Neural progenitor cell (in vitro differentiated cells): ENCODE measurements around the gene NAP1L5. TPM values are rescaled to one million over a fixed set of nuclear protein-coding genes. Genes with fewer than 3 reads are reported as not detected.

Experiments
- DNase-seq: peaks from one replicate; pipeline ENCODE4 v3.0.0-alpha.2; 2016; ENCODE audit warnings: low spot score
- H2AFZ ChIP-seq: fragments of 200-600 bp; sonication (generic); replicated peaks from 2 replicates; pipeline ENCODE4 v1.6.1; 2016; ENCODE audit warnings: antibody characterized with exemption
- H3F3A ChIP-seq: fragments of 200-600 bp; sonication (generic); 2 replicates; pipeline ENCODE4 v1.6.1; 2016; ENCODE audit warnings: antibody characterized with exemption, low read depth
- H3K27ac ChIP-seq: fragments of 200-600 bp; sonication (generic); 2 replicates; pipeline ENCODE4 v1.5.1; 2016; ENCODE audit warnings: mild to moderate bottlenecking
- H3K27me3 ChIP-seq: fragments of 200-600 bp; sonication (generic); 2 replicates; pipeline ENCODE4 v1.6.1; 2016; ENCODE audit warnings: mild to moderate bottlenecking, moderate library complexity
- H3K36me3 ChIP-seq: fragments of 200-600 bp; sonication (generic); 2 replicates; pipeline ENCODE4 v1.5.1; 2016
- H3K4me1 ChIP-seq: fragments of 200-600 bp; sonication (generic); 2 replicates; pipeline ENCODE4 v1.6.1; 2016; ENCODE audit warnings: mixed run types
- H3K4me2 ChIP-seq: fragments of 200-600 bp; sonication (generic); 2 replicates; pipeline ENCODE4 v1.6.1; 2016
- H3K4me3 ChIP-seq: fragments of 200-600 bp; sonication (generic); 2 replicates; pipeline ENCODE4 v1.5.1; 2016
- H3K79me2 ChIP-seq: fragments of 200-600 bp; sonication (generic); 2 replicates; pipeline ENCODE4 v1.6.1; 2016; ENCODE audit warnings: low read depth
- H3K9ac ChIP-seq: fragments of 200-600 bp; sonication (generic); 2 replicates; pipeline ENCODE4 v1.6.1; 2016
- H3K9me3 ChIP-seq: fragments of 200-600 bp; sonication (generic); 2 replicates; pipeline ENCODE4 v1.5.1; 2016; ENCODE audit warnings: low read depth
- H4K20me1 ChIP-seq: fragments of 200-600 bp; sonication (generic); 2 replicates; pipeline ENCODE4 v1.6.1; 2016; ENCODE audit warnings: low read depth
- H3K27ac Mint-ChIP-seq: 3 replicates; pipeline ENCODE4 v1.8.0; 2021; ENCODE audit warnings: mixed read lengths
- H3K27me3 Mint-ChIP-seq: 2 replicates; pipeline ENCODE4 v1.8.0; 2022; ENCODE audit warnings: low read depth, mild to moderate bottlenecking, inconsistent platforms, moderate library complexity, mixed read lengths; ENCODE audit not compliant: insufficient read depth
- H3K36me3 Mint-ChIP-seq: 3 replicates; pipeline ENCODE4 v1.8.0; 2021; ENCODE audit warnings: mixed read lengths
- H3K4me1 Mint-ChIP-seq: 3 replicates; pipeline ENCODE4 v1.8.0; 2021; ENCODE audit warnings: mixed read lengths
- H3K4me3 Mint-ChIP-seq: 3 replicates; pipeline ENCODE4 v1.8.0; 2021; ENCODE audit warnings: mild to moderate bottlenecking, moderate library complexity, mixed read lengths
- H3K9me3 Mint-ChIP-seq: 3 replicates; pipeline ENCODE4 v1.8.0; 2020; ENCODE audit warnings: mixed read lengths
- CTCF ChIP-seq: fragments of 200-600 bp; sonication (generic); IDR thresholded peaks from 2 replicates; pipeline ENCODE4 v1.5.1; 2017; ENCODE audit warnings: antibody characterized with exemption, mild to moderate bottlenecking
- EZH2 ChIP-seq: fragments of 200-600 bp; sonication (generic); IDR thresholded peaks from 2 replicates; pipeline ENCODE4 v1.6.1; 2017; ENCODE audit warnings: antibody characterized with exemption, mild to moderate bottlenecking, moderate library complexity
- EZH2phosphoT487 ChIP-seq: fragments of 200-600 bp; sonication (generic); IDR thresholded peaks from 2 replicates; pipeline ENCODE4 v1.6.1; 2017; ENCODE audit warnings: antibody characterized with exemption
- total RNA-seq: library from RNA; depleted of rRNA; stranded (reverse); fragments of >200 nt; gene quantifications from 2 replicates; pipeline ENCODE4 v1.2.3, GENCODE V29; 2015; ENCODE audit warnings: low replicate concordance

Gene NAP1L5
- total RNA-seq, 1 donor from 2014 or later, result 6.9 TPM

- H3K27me3 Mint-ChIP-seq, result peaks cover under 1% of the 10 kb centered on the region
- H2AFZ ChIP-seq, result no peak overlapping the region
- H3K27ac ChIP-seq, result no peak overlapping the region
- H3K9ac ChIP-seq, result no peak overlapping the region
- H3K4me2 ChIP-seq, result no peak overlapping the region
- no peaks in the 10 kb centered on the region for H3K4me1 ChIP-seq
- no peaks in the 10 kb centered on the region for H3F3A ChIP-seq
- no peaks in the 10 kb centered on the region for H4K20me1 ChIP-seq
- peaks cover 5% of the 10 kb centered on the region for H3K36me3 ChIP-seq
- no peaks in the 10 kb centered on the region for H3K79me2 ChIP-seq
- no peaks in the 10 kb centered on the region for H3K27me3 ChIP-seq
- H3K4me3 ChIP-seq, result no peak overlapping the region
- H3K36me3 Mint-ChIP-seq, result peaks cover 43% of the 10 kb centered on the region
- H3K4me1 Mint-ChIP-seq, result no peaks in the 10 kb centered on the region
- H3K4me3 Mint-ChIP-seq, result no peak overlapping the region
- TF ChIP-seq CTCF (no peak), EZH2phosphoT487 (no peak), EZH2 (no peak)
- no peaks in the 10 kb centered on the region for H3K9me3 Mint-ChIP-seq
- no peak overlapping the region for H3K27ac Mint-ChIP-seq
- H3K9me3 ChIP-seq, result no peaks in the 10 kb centered on the region
- DNase-seq, result no peak
These were observed 48.0 kb upstream of the NAP1L5 start for GRCh38 chr4:88745581-88746163.

GRCh38 chr4:88745175-88745574, 47.5 kb upstream of the NAP1L5 start:
- Histone ChIP-seq H3K4me2 (no peak overlapping the region), H3K9ac (no peak overlapping the region), H3K4me3 (no peak overlapping the region), H3K36me3 (peaks cover 5% of the 10 kb centered on the region), H3K4me1 (no peaks in the 10 kb centered on the region), H3K79me2 (no peaks in the 10 kb centered on the region), H3K9me3 (no peaks in the 10 kb centered on the region), H3K27ac (no peak overlapping the region), H2AFZ (no peak overlapping the region), H4K20me1 (no peaks in the 10 kb centered on the region), H3K27me3 (no peaks in the 10 kb centered on the region), H3F3A (no peaks in the 10 kb centered on the region)
- Mint-ChIP-seq H3K9me3 (no peaks in the 10 kb centered on the region), H3K27me3 (no peaks in the 10 kb centered on the region), H3K27ac (no peak overlapping the region), H3K36me3 (peaks cover 40% of the 10 kb centered on the region), H3K4me1 (no peaks in the 10 kb centered on the region), H3K4me3 (no peak overlapping the region)
- TF ChIP-seq EZH2 (no peak), EZH2phosphoT487 (no peak), CTCF (no peak)
- no peak for DNase-seq

GRCh38 chr4:88744609-88745008, 47.0 kb upstream of the NAP1L5 start:
- no peak overlapping the region for H2AFZ ChIP-seq
- Mint-ChIP-seq H3K4me3 (no peak overlapping the region), H3K27me3 (no peaks in the 10 kb centered on the region), H3K9me3 (no peaks in the 10 kb centered on the region), H3K36me3 (peaks cover 36% of the 10 kb centered on the region), H3K4me1 (no peaks in the 10 kb centered on the region), H3K27ac (no peak overlapping the region)
- H3K36me3 ChIP-seq, result peaks cover 5% of the 10 kb centered on the region
- no peak for DNase-seq
- H3F3A ChIP-seq, result no peaks in the 10 kb centered on the region
- H3K4me2 ChIP-seq, result no peak overlapping the region
- TF ChIP-seq EZH2phosphoT487 (no peak), EZH2 (no peak), CTCF (no peak)
- H3K4me1 ChIP-seq, result no peaks in the 10 kb centered on the region
- H4K20me1 ChIP-seq, result no peaks in the 10 kb centered on the region
- no peaks in the 10 kb centered on the region for H3K79me2 ChIP-seq
- no peak overlapping the region for H3K27ac ChIP-seq
- no peak overlapping the region for H3K4me3 ChIP-seq
- no peak overlapping the region for H3K9ac ChIP-seq
- H3K9me3 ChIP-seq, result no peaks in the 10 kb centered on the region
- no peaks in the 10 kb centered on the region for H3K27me3 ChIP-seq
